Common myeloid progenitor, CD34-positive (primary cell): Measurements from ENCODE around the gene ZNF276.

ENCODE experiments used
- CTCF ChIA-PET: fragments of 350-600 bp; sonication (Branson Sonifier 250); formaldehyde crosslinking; loops from one replicate; lab custom pipeline; 2021; ENCODE audit warnings: antibody characterized with exemption; lab: Charles Lee
- POLR2A ChIA-PET: fragments of 350-600 bp; sonication (Branson Sonifier 250); formaldehyde crosslinking; loops from one replicate; lab custom pipeline; 2021; ENCODE audit warnings: antibody characterized with exemption; lab: Charles Lee
- DNase-seq, 3 donors: peaks; one replicate each; pipeline versions ENCODE4 v3.0.0 to v3.0.0-alpha.2; 2013
- H3K27ac ChIP-seq, 2 experiments: 1 replicate in 1 of 2; 2 replicates in 1 of 2; pipeline ENCODE4 v1.7.0; 2013; ENCODE audit warnings: inconsistent platforms in 2 of 2, low read length in 2 of 2, mild to moderate bottlenecking in 2 of 2, low read depth in 1 of 2, moderate library complexity in 1 of 2; ENCODE audit not compliant: severe bottlenecking in 2 of 2, insufficient read depth in 1 of 2, poor library complexity in 1 of 2
- H3K27me3 ChIP-seq, 5 experiments: replicated peaks in 2 of 5; 1 replicate in 3 of 5; 2 replicates in 2 of 5; pipeline versions ENCODE4 v1.6.1 to v1.7.0; 2013; ENCODE audit warnings: low read length in 4 of 5, mild to moderate bottlenecking in 2 of 5, moderate library complexity in 2 of 5, inconsistent platforms in 1 of 5; ENCODE audit not compliant: insufficient read depth in 5 of 5, control insufficient read depth in 4 of 5
- H3K36me3 ChIP-seq, 4 experiments: 1 replicate in 2 of 4; 2 replicates in 2 of 4; pipeline versions ENCODE4 v1.6.1 to v1.7.0; 2013; ENCODE audit warnings: low read length in 3 of 4, control low read depth in 1 of 4, mild to moderate bottlenecking in 1 of 4; ENCODE audit not compliant: control insufficient read depth in 4 of 4, insufficient read depth in 4 of 4
- H3K4me1 ChIP-seq, 4 experiments: 1 replicate in 3 of 4; 2 replicates in 1 of 4; pipeline versions ENCODE4 v1.6.1 to v1.7.1; 2013; ENCODE audit warnings: low read length in 3 of 4, mild to moderate bottlenecking in 3 of 4, control low read depth in 1 of 4, inconsistent platforms in 1 of 4, moderate library complexity in 1 of 4; ENCODE audit not compliant: control insufficient read depth in 4 of 4, insufficient read depth in 4 of 4; ENCODE audit errors: control extremely low read depth in 1 of 4
- H3K4me3 ChIP-seq, 7 experiments: 1 replicate in 4 of 7; 2 replicates in 3 of 7; pipeline versions ENCODE4 v1.5.1 to v1.7.0; 2013; ENCODE audit warnings: mild to moderate bottlenecking in 7 of 7, low read length in 6 of 7, moderate library complexity in 6 of 7, inconsistent platforms in 2 of 7, low read depth in 2 of 7, control low read depth in 1 of 7; ENCODE audit not compliant: insufficient read depth in 4 of 7, control insufficient read depth in 1 of 7; ENCODE audit errors: extremely low read depth in 1 of 7
- H3K9me3 ChIP-seq, 5 experiments: 1 replicate in 4 of 5; 2 replicates in 1 of 5; pipeline versions ENCODE4 v1.6.1 to v1.7.1; 2013; ENCODE audit warnings: low read length in 4 of 5, mild to moderate bottlenecking in 2 of 5, inconsistent platforms in 1 of 5, low read depth in 1 of 5, moderate library complexity in 1 of 5; ENCODE audit not compliant: control insufficient read depth in 4 of 5, insufficient read depth in 2 of 5; ENCODE audit errors: control extremely low read depth in 1 of 5
- WGBS: methylation state at CpG from one replicate; pipeline ENCODE4 v1.1.5; 2013; ENCODE audit not compliant: insufficient coverage; 5-methylcytosine and 5-hydroxymethylcytosine counted together

The ZNF276 gene

DNA sequence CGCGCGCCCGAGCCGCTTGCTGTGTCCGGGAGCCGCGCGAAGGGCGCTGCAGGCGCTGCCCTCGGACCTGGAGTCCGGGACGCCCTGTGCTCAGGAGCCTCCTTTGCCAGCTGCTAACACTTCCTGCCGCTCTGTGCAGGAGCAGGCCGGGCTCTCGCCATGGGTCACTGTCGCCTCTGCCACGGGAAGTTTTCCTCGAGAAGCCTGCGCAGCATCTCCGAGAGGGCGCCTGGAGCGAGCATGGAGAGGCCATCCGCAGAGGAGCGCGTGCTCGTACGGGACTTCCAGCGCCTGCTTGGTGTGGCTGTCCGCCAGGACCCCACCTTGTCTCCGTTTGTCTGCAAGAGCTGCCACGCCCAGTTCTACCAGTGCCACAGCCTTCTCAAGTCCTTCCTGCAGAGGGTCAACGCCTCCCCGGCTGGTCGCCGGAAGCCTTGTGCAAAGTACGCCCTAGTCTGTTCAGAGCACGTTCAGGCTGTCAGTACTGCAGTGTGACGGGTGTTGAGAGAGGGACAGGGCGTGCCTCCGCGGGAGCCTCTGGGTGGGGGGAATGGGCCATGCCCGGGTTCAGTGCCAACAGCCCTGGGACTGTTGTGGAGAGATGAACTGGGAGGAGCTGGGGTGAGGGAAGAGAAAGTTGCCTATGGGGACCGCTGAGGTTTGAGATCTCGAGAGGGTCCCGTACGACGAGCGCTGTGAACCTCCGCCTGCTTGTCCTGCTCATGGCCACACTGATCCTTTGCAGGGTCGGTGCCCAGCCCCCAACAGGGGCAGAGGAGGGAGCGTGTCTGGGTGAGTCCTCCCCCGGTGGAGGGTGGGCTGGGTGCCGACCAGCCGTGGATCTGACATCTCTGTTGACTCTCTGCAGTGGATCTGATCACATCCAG lies 1.3 kb downstream of the ZNF276 start:
- Histone ChIP-seq H3K9me3 (no peaks in the 10 kb centered on the region), H3K4me3 (peak overlapping the region; percentile 62 to 90 (median 77)), H3K36me3 (peaks cover 2 to 43% (median 29%) of the 10 kb centered on the region in 4 experiments), H3K27ac (peak overlapping the region; percentile 78 to 89), H3K27me3 (no peaks in the 10 kb centered on the region), H3K4me1 (peaks cover 3 to 51% (median 47%) of the 10 kb centered on the region in 4 experiments)
- WGBS: 12% methylated on average over 53 of the region's 56 CpGs
- POLR2A ChIA-PET: interaction anchor here (0.6 to 1.5 kb wide), 9 partner anchors 8 to 39 kb away, joined by 3 to 7 read pairs (median 4); no protein-coding TSS in a partner anchor
- DNase-seq: peak in 2 of 3 donors; percentile 47 to 66
- CTCF ChIA-PET: interaction anchor here (0.6 to 2.2 kb wide), 3 partner anchors 10 to 23 kb away, joined by 3 to 11 read pairs (median 4); no protein-coding TSS in a partner anchor

DNA sequence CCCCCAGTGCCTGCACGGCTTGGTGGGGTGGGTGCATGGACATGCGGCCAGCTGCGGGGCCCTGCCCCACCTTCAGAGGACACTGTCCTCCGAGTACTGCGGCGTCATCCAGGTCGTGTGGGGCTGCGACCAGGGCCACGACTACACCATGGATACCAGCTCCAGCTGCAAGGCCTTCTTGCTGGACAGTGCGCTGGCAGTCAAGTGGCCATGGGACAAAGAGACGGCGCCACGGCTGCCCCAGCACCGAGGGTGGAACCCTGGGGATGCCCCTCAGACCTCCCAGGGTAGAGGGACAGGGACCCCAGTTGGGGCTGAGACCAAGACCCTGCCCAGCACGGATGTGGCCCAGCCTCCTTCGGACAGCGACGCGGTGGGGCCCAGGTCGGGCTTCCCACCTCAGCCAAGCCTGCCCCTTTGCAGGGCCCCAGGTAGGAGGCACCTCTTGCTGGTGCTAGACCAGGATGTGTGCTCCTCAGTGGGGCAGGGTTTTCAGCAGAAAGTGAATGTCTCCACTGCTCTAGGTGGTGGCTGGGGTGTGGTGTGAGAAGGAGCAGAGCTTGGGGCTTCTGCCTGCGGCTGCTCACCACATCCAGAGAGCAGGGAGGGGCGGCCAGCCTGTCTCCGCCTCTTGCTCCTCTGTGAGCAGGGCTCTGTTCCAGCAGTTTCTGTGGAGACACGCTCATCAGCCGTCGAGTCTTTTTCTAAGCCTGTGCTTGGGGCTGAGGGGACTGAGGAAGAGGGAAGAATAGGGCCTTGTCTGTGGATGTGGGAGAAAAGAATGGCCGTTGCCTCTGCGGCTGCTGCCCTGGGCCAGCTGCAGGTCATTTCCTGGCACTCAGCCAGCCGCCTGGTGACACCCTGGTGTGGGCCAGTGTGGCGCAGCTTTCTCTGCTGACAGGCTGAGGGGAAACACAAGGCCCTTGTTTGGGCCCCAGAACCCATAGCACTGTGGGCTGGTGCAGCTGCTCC lies 2.2 kb downstream of the ZNF276 start:
- ChIA-PET POLR2A (interaction anchor here (1.3 to 1.5 kb wide), 2 partner anchors 9 to 13 kb away, joined by 6 to 7 read pairs; no protein-coding TSS in a partner anchor), CTCF (interaction anchor here (0.6 to 2.2 kb wide), 7 partner anchors 9 to 68 kb away, joined by 3 to 11 read pairs (median 4); no protein-coding TSS in a partner anchor)
- peak in 1 of 3 donors; percentile 46 for DNase-seq
- 78% methylated on average over 20 of the region's 30 CpGs for WGBS
- Histone ChIP-seq H3K4me1 (peaks cover 3 to 46% (median 44%) of the 10 kb centered on the region in 4 experiments), H3K9me3 (no peaks in the 10 kb centered on the region), H3K27me3 (no peaks in the 10 kb centered on the region), H3K4me3 (peak overlapping the region in 6 of 7 experiments; percentile 62 to 90 (median 77)), H3K36me3 (peaks cover 4 to 46% (median 32%) of the 10 kb centered on the region in 4 experiments), H3K27ac (peak overlapping the region in 1 of 2 experiments; percentile 2)

DNA sequence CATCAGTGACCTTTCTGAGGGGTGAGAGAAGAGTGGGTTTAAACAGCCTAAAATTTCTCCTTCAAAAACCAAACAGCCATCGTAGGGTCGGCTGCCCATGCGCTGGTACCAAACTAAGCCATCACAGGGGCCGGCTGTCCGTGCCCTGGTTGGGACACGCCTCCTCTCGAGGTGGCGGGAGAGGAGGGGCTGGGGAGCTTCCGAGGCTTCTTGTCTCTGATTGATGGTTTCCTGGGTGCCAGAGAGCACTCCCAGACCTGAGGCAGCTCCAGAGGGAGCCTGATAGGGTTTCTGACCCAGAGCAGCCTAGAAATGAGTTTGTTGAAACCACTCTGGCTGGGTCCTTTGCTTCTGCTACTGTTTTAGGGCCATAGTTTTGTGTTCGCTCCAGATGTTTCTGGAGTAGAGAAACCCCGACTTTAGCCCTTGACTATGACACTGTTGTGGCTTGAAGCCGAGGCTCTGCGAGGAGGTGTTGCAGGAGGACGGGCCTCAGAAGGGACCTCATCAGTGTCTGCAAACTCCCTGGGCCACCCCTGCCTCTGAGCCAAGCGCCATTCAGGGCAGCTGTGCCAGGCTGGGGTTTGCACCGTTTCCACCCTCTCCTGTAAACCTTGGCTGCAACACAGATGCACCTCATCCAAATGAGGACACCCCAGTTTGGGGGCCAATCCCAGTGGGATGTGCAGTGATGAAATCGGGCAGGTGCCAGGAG lies 6.2 kb downstream of the ZNF276 start:
- no peak for DNase-seq
- Histone ChIP-seq H3K4me3 (no peak overlapping the region), H3K9me3 (no peaks in the 10 kb centered on the region), H3K27me3 (no peaks in the 10 kb centered on the region), H3K36me3 (peaks cover 8 to 86% (median 64%) of the 10 kb centered on the region in 4 experiments), H3K27ac (no peak overlapping the region), H3K4me1 (peaks cover 0 to 21% (median 18%) of the 10 kb centered on the region in 4 experiments)
- 96% methylated on average over 14 of the region's 17 CpGs for WGBS
- CTCF ChIA-PET: interaction anchor here (1.0 kb wide), 1 partner anchor 12 kb away, joined by 5 read pairs; no protein-coding TSS in a partner anchor
- POLR2A ChIA-PET: no interaction called here

DNA sequence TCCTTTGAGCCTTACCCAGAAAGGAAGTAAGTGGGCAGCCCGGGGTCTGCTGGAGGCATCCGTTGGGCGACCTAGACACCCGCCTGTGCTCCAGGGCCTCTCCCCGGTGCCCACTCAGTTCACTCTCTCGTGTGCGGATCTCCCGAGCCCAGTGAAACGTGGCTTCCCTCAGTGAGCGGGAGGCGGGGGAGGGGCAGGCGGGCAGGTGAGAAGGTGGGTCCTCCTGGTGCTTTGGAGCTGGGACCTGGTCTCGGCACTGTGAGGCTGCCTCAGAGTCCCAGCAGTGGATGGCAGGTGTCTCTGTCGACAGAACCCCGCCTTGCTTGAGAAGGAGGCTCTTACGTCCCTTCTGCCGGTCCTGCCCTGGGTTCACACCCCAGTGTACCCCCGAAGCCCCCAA lies 8.0 kb downstream of the ZNF276 start:
- 97% methylated on average over 18 of the region's 18 CpGs for WGBS
- Histone ChIP-seq H3K9me3 (no peaks in the 10 kb centered on the region), H3K4me1 (peaks cover 0 to 3% (median 1%) of the 10 kb centered on the region in 4 experiments), H3K27ac (no peak overlapping the region), H3K27me3 (no peaks in the 10 kb centered on the region), H3K36me3 (peaks cover 9 to 89% (median 65%) of the 10 kb centered on the region in 4 experiments), H3K4me3 (no peak overlapping the region)
- POLR2A ChIA-PET: no interaction called here
- CTCF ChIA-PET: no interaction called here
- DNase-seq: no peak

DNA sequence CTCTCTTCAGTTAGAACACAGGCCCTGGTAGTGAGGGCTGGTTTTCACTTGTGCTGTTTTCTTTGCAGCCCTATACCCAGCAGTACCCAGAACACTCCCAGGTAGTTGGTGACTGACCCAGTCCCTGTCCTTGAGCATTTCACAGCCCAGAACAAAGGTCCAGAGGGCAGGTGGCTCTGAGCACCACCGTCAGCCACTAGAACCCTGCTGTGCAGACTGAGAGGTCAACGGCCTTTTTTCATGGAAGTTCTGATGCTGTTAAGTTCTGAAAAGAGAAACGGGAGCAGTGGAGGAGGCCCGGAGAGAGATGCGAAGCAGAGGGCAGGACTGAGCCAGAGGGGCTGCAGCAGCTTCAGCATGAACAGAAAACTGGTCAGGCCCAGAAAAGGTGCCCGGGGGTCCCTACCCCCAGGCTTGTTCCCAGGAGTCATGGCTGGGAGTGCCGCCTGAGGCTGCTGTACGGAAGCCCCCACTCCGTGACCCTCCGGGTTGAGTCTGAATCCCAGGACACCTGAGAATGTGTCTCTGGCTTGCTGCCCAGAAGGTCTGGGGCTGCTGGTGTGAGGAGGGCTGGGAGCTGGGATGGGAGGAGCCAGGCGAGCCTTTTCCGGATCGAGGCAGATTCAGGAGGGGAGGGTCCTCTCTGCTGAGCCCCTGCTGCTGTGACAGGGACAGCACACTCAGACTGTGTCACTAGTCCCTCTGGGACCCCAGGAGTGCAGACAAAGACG lies 8.7 kb downstream of the ZNF276 start:
- ChIA-PET POLR2A (no interaction called here), CTCF (interaction anchor here (1.3 kb wide), 1 partner anchor 24 kb away, joined by 5 read pairs; no protein-coding TSS in a partner anchor)

More for the DNA sequence above, 8.7 kb downstream of the ZNF276 start:
- no peaks in the 10 kb centered on the region for H3K4me1 ChIP-seq
- no peaks in the 10 kb centered on the region for H3K27me3 ChIP-seq
- DNase-seq: no peak
- whole genome bisulfite sequencing: 81% methylated on average over 11 of the region's 14 CpGs
- H3K9me3 ChIP-seq: no peaks in the 10 kb centered on the region
- H3K36me3 ChIP-seq: peaks cover 11 to 89% (median 66%) of the 10 kb centered on the region in 4 experiments
- H3K4me3 ChIP-seq: no peak overlapping the region
- H3K27ac ChIP-seq: no peak overlapping the region
